ENCODE measurements around the gene ACRV1.

DNA sequence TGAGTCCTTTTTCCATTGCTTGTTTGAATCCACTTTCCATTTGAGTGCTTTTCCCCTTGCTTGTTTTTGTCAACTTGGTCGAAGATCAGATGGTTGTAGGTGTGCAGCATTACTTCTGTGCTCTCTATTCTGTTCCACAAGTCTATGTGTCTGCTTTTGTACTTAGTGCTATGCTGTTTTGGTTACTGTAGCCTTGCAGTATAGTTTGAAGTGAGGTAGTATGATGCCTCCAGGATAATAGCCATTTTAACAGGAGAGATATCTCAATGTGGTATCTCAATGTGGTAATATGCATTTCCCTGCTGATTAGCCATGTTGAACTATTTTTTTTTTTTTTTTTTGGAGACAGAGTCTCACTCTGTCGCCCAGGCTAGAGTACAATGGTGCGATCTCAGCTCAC lies 16.7 kb downstream of the ACRV1 start:
- no peak for TF ChIP-seq EZH2 (IDR thresholded peaks at IDR 0.05; ENCODE audit: low read depth, unreplicated experiment)
- TF ChIP-seq, protein P1, sequence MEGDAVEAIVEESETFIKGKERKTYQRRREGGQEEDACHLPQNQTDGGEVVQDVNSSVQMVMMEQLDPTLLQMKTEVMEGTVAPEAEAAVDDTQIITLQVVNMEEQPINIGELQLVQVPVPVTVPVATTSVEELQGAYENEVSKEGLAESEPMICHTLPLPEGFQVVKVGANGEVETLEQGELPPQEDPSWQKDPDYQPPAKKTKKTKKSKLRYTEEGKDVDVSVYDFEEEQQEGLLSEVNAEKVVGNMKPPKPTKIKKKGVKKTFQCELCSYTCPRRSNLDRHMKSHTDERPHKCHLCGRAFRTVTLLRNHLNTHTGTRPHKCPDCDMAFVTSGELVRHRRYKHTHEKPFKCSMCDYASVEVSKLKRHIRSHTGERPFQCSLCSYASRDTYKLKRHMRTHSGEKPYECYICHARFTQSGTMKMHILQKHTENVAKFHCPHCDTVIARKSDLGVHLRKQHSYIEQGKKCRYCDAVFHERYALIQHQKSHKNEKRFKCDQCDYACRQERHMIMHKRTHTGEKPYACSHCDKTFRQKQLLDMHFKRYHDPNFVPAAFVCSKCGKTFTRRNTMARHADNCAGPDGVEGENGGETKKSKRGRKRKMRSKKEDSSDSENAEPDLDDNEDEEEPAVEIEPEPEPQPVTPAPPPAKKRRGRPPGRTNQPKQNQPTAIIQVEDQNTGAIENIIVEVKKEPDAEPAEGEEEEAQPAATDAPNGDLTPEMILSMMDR (conservative IDR thresholded peaks at IDR 0.05; ENCODE audit: low read depth in 2 of 2) = no peak
- TF ChIP-seq POLR2AphosphoS5 (IDR thresholded peaks at IDR 0.05; ENCODE audit: low read depth) = no peak
- TF ChIP-seq EZH2phosphoT487 (IDR thresholded peaks at IDR 0.05; ENCODE audit: unreplicated experiment) = no peak
- TF ChIP-seq CREB1 (CRISPR knock-in tag; IDR thresholded peaks at IDR 0.05; ENCODE audit: low read depth) = no peak
